Thyroid gland (tissue), 4 donors: Measurements from ENCODE around the gene FDX1. TPM values are rescaled to one million over a fixed set of nuclear protein-coding genes. Genes with fewer than 3 reads are reported as not detected.

Experiments
- DNase-seq, 2 donors: peaks; one replicate each; pipeline ENCODE4 v3.0.0-alpha.2; 2019
- H3K27ac ChIP-seq, 3 donors: fragments of 200-600 bp; sonication (generic); 1 replicate in 2 of 3; 2 replicates in 1 of 3; pipeline ENCODE4 v1.5.1; 2016 to 2019; ENCODE audit warnings: mild to moderate bottlenecking in 1 of 3, moderate library complexity in 1 of 3
- H3K27me3 ChIP-seq: fragments of 200-600 bp; sonication (generic); one replicate; pipeline ENCODE4 v1.5.1; 2019
- H3K36me3 ChIP-seq, 2 donors: fragments of 200-600 bp; sonication (generic); one replicate each; pipeline ENCODE4 v1.5.1; 2016 to 2019
- H3K4me1 ChIP-seq, 2 donors: fragments of 200-600 bp; sonication (generic); one replicate each; pipeline ENCODE4 v1.5.1; 2017 to 2019
- H3K4me3 ChIP-seq, 3 donors: fragments of 200-600 bp; sonication (generic); replicated peaks in 1 of 3; 1 replicate in 2 of 3; 2 replicates in 1 of 3; pipeline ENCODE4 v1.5.1; 2016; ENCODE audit warnings: mild to moderate bottlenecking in 1 of 3
- H3K9me3 ChIP-seq: fragments of 200-600 bp; sonication (generic); one replicate; pipeline ENCODE4 v1.5.1; 2017
- POLR2A ChIP-seq, 2 donors: fragments of 450-650 bp; IDR thresholded peaks; one replicate each; pipeline ENCODE4 v1.6.1; 2017; ENCODE audit warnings: antibody characterized with exemption in 2 of 2, mild to moderate bottlenecking in 2 of 2, moderate library complexity in 1 of 2
- WGBS, 2 donors: methylation state at CpG; one replicate each; pipeline ENCODE4 v1.1.5; 2017; 5-methylcytosine and 5-hydroxymethylcytosine counted together
- intact Hi-C: fragments of 100-400 bp; cut with DNase I; formaldehyde crosslinking; loops from one replicate; pipeline ENCODE4 v1.15.1; 2023
- total RNA-seq, 4 donors: library from RNA; depleted of rRNA; stranded (reverse); fragments of >200 nt; gene quantifications; one replicate each; pipeline ENCODE4 v1.2.3, GENCODE V29; 2016
- TF ChIP-seq, protein P1 (sequence below), 6 experiments: fragments of 200-600 bp in 3 of 6; fragments of 450-650 bp in 3 of 6; sonication (generic) in 3 of 6; IDR thresholded peaks; one replicate each; pipeline ENCODE4 v1.5.1; 2016 to 2019; ENCODE audit warnings: antibody characterized with exemption in 6 of 6, mild to moderate bottlenecking in 2 of 6, inconsistent platforms in 1 of 6, moderate library complexity in 1 of 6

Gene FDX1
- total RNA-seq, 4 donors from 2014 or later: 28.9 to 58.5 (median 39.6) TPM

DNA sequence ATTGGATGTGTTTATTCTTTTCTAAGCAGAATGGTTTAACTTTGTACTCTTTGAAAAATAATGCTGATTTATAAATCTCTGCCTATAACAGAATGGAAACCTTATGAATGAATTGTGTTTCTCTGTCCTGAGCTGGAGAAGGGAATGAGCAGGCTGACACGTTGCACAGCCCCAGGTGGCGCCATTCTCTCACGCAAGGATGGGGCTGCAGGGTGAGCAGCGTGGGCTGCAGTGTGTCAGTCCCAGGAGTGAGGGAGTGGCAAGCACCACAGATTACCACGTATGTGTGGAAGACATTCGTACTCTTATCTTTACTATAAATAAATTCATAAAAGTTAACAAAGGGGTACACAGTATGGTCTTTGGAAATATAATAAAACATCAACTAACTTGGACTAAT lies 33.4 kb downstream of the FDX1 start:
- intact Hi-C loops: no loop called here
- Histone ChIP-seq H3K27ac (no peak overlapping the region), H3K4me1 (no peaks in the 10 kb centered on the region), H3K36me3 (peaks cover 3 to 7% of the 10 kb centered on the region in 2 donors), H3K27me3 (no peaks in the 10 kb centered on the region), H3K9me3 (no peaks in the 10 kb centered on the region), H3K4me3 (no peak overlapping the region)
- peak; percentile 42 to 52 for DNase-seq
- TF ChIP-seq POLR2A (IDR thresholded peaks at IDR 0.05): no peak
- TF ChIP-seq, protein P1, sequence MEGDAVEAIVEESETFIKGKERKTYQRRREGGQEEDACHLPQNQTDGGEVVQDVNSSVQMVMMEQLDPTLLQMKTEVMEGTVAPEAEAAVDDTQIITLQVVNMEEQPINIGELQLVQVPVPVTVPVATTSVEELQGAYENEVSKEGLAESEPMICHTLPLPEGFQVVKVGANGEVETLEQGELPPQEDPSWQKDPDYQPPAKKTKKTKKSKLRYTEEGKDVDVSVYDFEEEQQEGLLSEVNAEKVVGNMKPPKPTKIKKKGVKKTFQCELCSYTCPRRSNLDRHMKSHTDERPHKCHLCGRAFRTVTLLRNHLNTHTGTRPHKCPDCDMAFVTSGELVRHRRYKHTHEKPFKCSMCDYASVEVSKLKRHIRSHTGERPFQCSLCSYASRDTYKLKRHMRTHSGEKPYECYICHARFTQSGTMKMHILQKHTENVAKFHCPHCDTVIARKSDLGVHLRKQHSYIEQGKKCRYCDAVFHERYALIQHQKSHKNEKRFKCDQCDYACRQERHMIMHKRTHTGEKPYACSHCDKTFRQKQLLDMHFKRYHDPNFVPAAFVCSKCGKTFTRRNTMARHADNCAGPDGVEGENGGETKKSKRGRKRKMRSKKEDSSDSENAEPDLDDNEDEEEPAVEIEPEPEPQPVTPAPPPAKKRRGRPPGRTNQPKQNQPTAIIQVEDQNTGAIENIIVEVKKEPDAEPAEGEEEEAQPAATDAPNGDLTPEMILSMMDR (IDR thresholded peaks at IDR 0.05): peak in 4 of 6 experiments; percentile 37 to 45 (median 42)
- 58 to 61% methylated on average over 6 of the region's 6 CpGs for WGBS, 2 donors

DNA sequence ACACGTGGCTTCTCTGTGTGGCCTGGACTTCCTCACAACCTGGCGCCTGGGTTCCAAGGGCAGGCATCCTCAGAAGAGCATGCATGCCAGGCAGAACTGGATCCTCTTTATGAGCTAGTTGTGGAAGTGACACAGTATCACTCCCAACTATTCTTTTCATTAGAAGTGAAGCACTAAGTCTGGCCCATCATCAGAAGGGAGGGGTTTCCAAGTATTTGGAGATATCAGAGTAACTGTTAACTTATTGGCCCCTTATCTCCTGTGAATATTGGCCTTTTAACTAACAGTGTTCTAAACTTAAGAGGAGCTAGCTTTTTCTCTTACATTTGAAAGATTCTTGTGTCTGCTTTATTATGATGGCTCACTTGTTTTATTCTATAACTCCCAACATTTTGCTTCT lies 35.5 kb downstream of the FDX1 start:
- no peak overlapping the region for H3K4me3 ChIP-seq
- H3K27me3 ChIP-seq: no peaks in the 10 kb centered on the region
- H3K9me3 ChIP-seq: no peaks in the 10 kb centered on the region
- 100% methylated on average over 2 of the region's 2 CpGs for WGBS, 2 donors
- no peak overlapping the region for H3K27ac ChIP-seq
- no peaks in the 10 kb centered on the region for H3K4me1 ChIP-seq
- no peak for DNase-seq
- no peaks in the 10 kb centered on the region for H3K36me3 ChIP-seq
- intact Hi-C loops: no loop called here
- TF ChIP-seq, protein P1 (IDR thresholded peaks at IDR 0.05): no peak
- no peak for TF ChIP-seq POLR2A (IDR thresholded peaks at IDR 0.05)

DNA sequence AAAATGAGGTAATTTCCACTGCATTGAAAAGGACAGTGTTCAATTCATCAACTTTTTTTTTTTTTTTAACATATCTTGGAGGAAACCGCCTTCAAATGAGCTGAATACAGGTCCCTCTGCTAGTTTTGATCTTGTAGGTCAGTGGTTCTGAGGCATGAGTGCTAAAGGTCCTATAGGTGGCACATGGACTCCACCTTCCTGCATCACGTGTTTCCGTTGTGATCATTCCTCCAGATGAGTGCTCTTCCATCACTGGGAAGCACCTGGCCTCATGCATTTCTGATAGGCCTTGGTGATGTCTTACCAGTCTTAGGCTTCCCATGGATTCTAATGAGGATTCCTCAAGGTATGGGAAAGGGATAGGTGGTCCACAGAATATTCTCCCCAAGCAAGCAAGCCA lies 37.8 kb downstream of the FDX1 start:
- no peak for TF ChIP-seq POLR2A (IDR thresholded peaks at IDR 0.05)
- TF ChIP-seq, protein P1 (IDR thresholded peaks at IDR 0.05): no peak

DNA sequence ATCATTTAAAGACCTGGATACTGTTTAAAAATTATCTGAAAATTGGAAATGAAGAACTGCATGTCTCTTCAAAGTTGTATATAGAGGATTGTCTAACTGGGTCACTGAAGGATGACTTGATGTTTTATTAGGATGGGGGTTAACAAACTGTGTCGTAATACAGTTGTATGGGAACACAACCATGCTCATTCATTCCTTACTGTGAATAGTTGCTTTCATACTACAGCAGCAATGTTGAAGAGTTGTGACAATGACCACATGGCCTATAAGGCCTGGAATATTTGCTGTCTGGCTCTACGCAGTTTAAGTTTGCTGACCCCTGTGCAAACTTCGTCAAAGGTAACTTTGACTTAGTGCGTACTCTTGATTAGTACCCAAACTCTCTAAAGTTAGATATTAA lies 38.4 kb downstream of the FDX1 start:
- no peak for TF ChIP-seq POLR2A (IDR thresholded peaks at IDR 0.05)
- TF ChIP-seq, protein P1 (IDR thresholded peaks at IDR 0.05): no peak
- intact Hi-C loops: no loop called here
- no peak for DNase-seq
- Histone ChIP-seq H3K4me1 (no peaks in the 10 kb centered on the region), H3K4me3 (no peak overlapping the region), H3K9me3 (no peaks in the 10 kb centered on the region), H3K27me3 (no peaks in the 10 kb centered on the region), H3K36me3 (no peaks in the 10 kb centered on the region), H3K27ac (no peak overlapping the region)
- 95 to 98% methylated on average over 4 of the region's 4 CpGs for WGBS, 2 donors

More for the DNA sequence above, 37.8 kb downstream of the FDX1 start:
- Histone ChIP-seq H3K4me3 (no peak overlapping the region), H3K27ac (no peak overlapping the region), H3K9me3 (no peaks in the 10 kb centered on the region), H3K27me3 (no peaks in the 10 kb centered on the region), H3K36me3 (no peaks in the 10 kb centered on the region), H3K4me1 (no peaks in the 10 kb centered on the region)
- no peak for DNase-seq
- 97 to 99% methylated on average over 3 of the region's 3 CpGs for WGBS, 2 donors
- intact Hi-C loops: no loop called here

DNA sequence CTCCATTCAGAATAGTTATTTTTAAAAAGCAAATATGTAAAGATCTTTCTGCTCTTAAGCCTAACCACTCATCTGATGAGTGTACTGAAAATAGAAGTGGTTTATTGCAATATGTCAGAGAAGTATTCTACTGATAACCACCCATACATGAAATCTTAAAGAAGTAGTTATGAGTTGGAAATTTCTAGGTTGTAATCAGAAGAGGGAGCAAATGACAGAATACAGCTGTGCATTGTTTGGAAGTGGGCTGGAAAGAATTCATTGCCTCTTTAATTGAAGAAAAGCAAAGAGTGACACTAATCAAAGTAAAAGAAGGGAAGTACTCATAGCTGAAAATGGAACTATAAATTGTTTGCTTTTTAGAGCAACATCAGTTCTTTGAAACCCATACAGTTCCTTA lies 39.4 kb downstream of the FDX1 start:
- Histone ChIP-seq H3K4me3 (no peak overlapping the region), H3K9me3 (no peaks in the 10 kb centered on the region), H3K27me3 (no peaks in the 10 kb centered on the region), H3K4me1 (no peaks in the 10 kb centered on the region), H3K27ac (no peak overlapping the region), H3K36me3 (no peaks in the 10 kb centered on the region)
- no peak for TF ChIP-seq POLR2A (IDR thresholded peaks at IDR 0.05)
- TF ChIP-seq, protein P1 (IDR thresholded peaks at IDR 0.05): no peak
- intact Hi-C loops: no loop called here
- DNase-seq: no peak
